MM.1S (cell line): ENCODE data around the gene SLC6A9.

Source experiments
- CTCF ChIP-seq: fragments of 300-600 bp; sonication (generic); IDR thresholded peaks from 2 replicates; pipeline ENCODE4 v1.5.1; 2016; ENCODE audit warnings: antibody characterized with exemption, low read length, mixed read lengths
- EZH2 ChIP-seq: fragments of 300-600 bp; sonication (generic); optimal IDR thresholded peaks from 2 replicates; pipeline ENCODE3; 2017; ENCODE audit warnings: low read depth, mild to moderate bottlenecking, antibody characterized with exemption, low read length, mixed read lengths

- TF ChIP-seq CTCF (no peak), EZH2 (no peak)
Measured at GRCh38 chr1:44034976-44035716, 3.9 kb upstream of the SLC6A9 start.
